ENCODE results near the gene DBN1.

Gene DBN1

GRCh38 chr5:177440211-177440989 lies 33.0 kb downstream of the DBN1 start:
- H3K27me3 ChIP-seq (ENCODE audit: insufficient read depth, low read length, poor library complexity), result peaks cover 5% of the 10 kb centered on the region
- H3K36me3 ChIP-seq (ENCODE audit: insufficient read depth, low read length), result peaks cover 59% of the 10 kb centered on the region
- ATAC-seq (ENCODE audit: insufficient read depth, low read depth) (no peak), DNase-seq (no peak)
- TF ChIP-seq EZH2 (IDR thresholded peaks at IDR 0.05; ENCODE audit: borderline replicate concordance, low read depth, low read length, severe bottlenecking) (no peak), CTCF (IDR thresholded peaks at IDR 0.05; ENCODE audit: borderline replicate concordance, extremely low read depth, low read length, poor library complexity, severe bottlenecking) (no peak)
- no peak overlapping the region for H3K4me3 ChIP-seq (ENCODE audit: low read depth in 1 of 2, low read length in 2 of 2)
- peaks cover 44% of the 10 kb centered on the region for H4K20me1 ChIP-seq (ENCODE audit: insufficient read depth, low read length)
- no peak overlapping the region for H3K4me2 ChIP-seq (ENCODE audit: insufficient read depth, low read length)
- H3K4me1 ChIP-seq (ENCODE audit: insufficient read depth, low read length), result no peaks in the 10 kb centered on the region
- H3K27ac ChIP-seq (ENCODE audit: low read length), result no peak overlapping the region
- H3K9ac ChIP-seq (ENCODE audit: low read depth, low read length), result no peak overlapping the region
- no peaks in the 10 kb centered on the region for H3K9me3 ChIP-seq (ENCODE audit: insufficient read depth, low read length, severe bottlenecking)
- H3K79me2 ChIP-seq (ENCODE audit: insufficient read depth, low read length), result no peaks in the 10 kb centered on the region
- no peak overlapping the region for H2AFZ ChIP-seq (ENCODE audit: low read depth, low read length)

- Histone ChIP-seq H3K36me3 (ENCODE audit: insufficient read depth, low read length) (peaks cover 67% of the 10 kb centered on the region), H3K4me2 (ENCODE audit: insufficient read depth, low read length) (no peak overlapping the region), H3K79me2 (ENCODE audit: insufficient read depth, low read length) (no peaks in the 10 kb centered on the region), H3K4me3 (ENCODE audit: low read depth in 1 of 2, low read length in 2 of 2) (no peak overlapping the region), H3K4me1 (ENCODE audit: insufficient read depth, low read length) (no peaks in the 10 kb centered on the region), H3K9me3 (ENCODE audit: insufficient read depth, low read length, severe bottlenecking) (no peaks in the 10 kb centered on the region), H2AFZ (ENCODE audit: low read depth, low read length) (no peak overlapping the region), H3K27ac (ENCODE audit: low read length) (no peak overlapping the region), H3K9ac (ENCODE audit: low read depth, low read length) (no peak overlapping the region), H3K27me3 (ENCODE audit: insufficient read depth, low read length, poor library complexity) (no peaks in the 10 kb centered on the region), H4K20me1 (ENCODE audit: insufficient read depth, low read length) (peaks cover 37% of the 10 kb centered on the region)
- TF ChIP-seq CTCF (IDR thresholded peaks at IDR 0.05; ENCODE audit: borderline replicate concordance, extremely low read depth, low read length, poor library complexity, severe bottlenecking) (no peak), EZH2 (IDR thresholded peaks at IDR 0.05; ENCODE audit: borderline replicate concordance, low read depth, low read length, severe bottlenecking) (no peak)
- ATAC-seq (ENCODE audit: insufficient read depth, low read depth) (no peak), DNase-seq (no peak)
Measured at GRCh38 chr5:177439518-177440053, 33.8 kb downstream of the DBN1 start.

- TF ChIP-seq EZH2 (IDR thresholded peaks at IDR 0.05; ENCODE audit: borderline replicate concordance, low read depth, low read length, severe bottlenecking) (no peak), CTCF (IDR thresholded peaks at IDR 0.05; ENCODE audit: borderline replicate concordance, extremely low read depth, low read length, poor library complexity, severe bottlenecking) (no peak)
- Histone ChIP-seq H3K4me3 (ENCODE audit: low read depth in 1 of 2, low read length in 2 of 2) (no peak overlapping the region), H3K9me3 (ENCODE audit: insufficient read depth, low read length, severe bottlenecking) (no peaks in the 10 kb centered on the region), H2AFZ (ENCODE audit: low read depth, low read length) (no peak overlapping the region), H3K4me2 (ENCODE audit: insufficient read depth, low read length) (no peak overlapping the region), H3K4me1 (ENCODE audit: insufficient read depth, low read length) (no peaks in the 10 kb centered on the region), H3K27ac (ENCODE audit: low read length) (no peak overlapping the region), H3K36me3 (ENCODE audit: insufficient read depth, low read length) (peaks cover 77% of the 10 kb centered on the region), H3K9ac (ENCODE audit: low read depth, low read length) (no peak overlapping the region), H3K27me3 (ENCODE audit: insufficient read depth, low read length, poor library complexity) (no peaks in the 10 kb centered on the region), H3K79me2 (ENCODE audit: insufficient read depth, low read length) (no peaks in the 10 kb centered on the region), H4K20me1 (ENCODE audit: insufficient read depth, low read length) (peaks cover 30% of the 10 kb centered on the region)
- DNase-seq (no peak), ATAC-seq (ENCODE audit: insufficient read depth, low read depth) (no peak)
Measured at GRCh38 chr5:177438468-177438867, 35.0 kb downstream of the DBN1 start.
